Urinary bladder (tissue), 4 donors: ENCODE measurements around the gene TBC1D4. TPM values are rescaled to one million over a fixed set of nuclear protein-coding genes. Genes with fewer than 3 reads are reported as not detected.
A peak's percentile ranks its signal among the peaks of the same experiment; 100 is the strongest.

Experiments
- DNase-seq: peaks from one replicate; pipeline ENCODE4 v3.0.0-alpha.2; 2015; ENCODE audit errors: extremely low spot score
- H3K27ac ChIP-seq: one replicate; pipeline ENCODE4 v1.5.1; 2013; ENCODE audit warnings: low read depth, mild to moderate bottlenecking, moderate library complexity
- H3K36me3 ChIP-seq: one replicate; pipeline ENCODE4 v1.6.1; 2013; ENCODE audit warnings: mild to moderate bottlenecking, moderate library complexity; ENCODE audit not compliant: insufficient read depth
- H3K4me1 ChIP-seq: one replicate; pipeline ENCODE4 v1.6.1; 2013; ENCODE audit warnings: mild to moderate bottlenecking, moderate library complexity; ENCODE audit not compliant: insufficient read depth
- H3K4me3 ChIP-seq: one replicate; pipeline ENCODE4 v1.5.1; 2013; ENCODE audit warnings: low read depth, low read length
- WGBS: extraction: QIAGEN DNeasy Blood & Tissue Kit; methylation state at CpG from one replicate; pipeline ENCODE4 v1.1.7; 2013; 5-methylcytosine and 5-hydroxymethylcytosine counted together
- polyA plus RNA-seq: library from polyadenylated mRNA; stranded (reverse); fragments of 200-250 nt; gene quantifications from one replicate; pipeline ENCODE4 v1.2.3, GENCODE V29; 2013
- total RNA-seq: library from RNA; depleted of rRNA; stranded (reverse); fragments of >200 nt; gene quantifications from one replicate; pipeline ENCODE4 v1.2.3, GENCODE V29; 2014
- donor health status: healthy with polysubstance abuse.
- donor health status: healthy.

Gene TBC1D4
- total and polyA plus RNA-seq, 2 donors: 5.4 to 28.7 TPM

DNA sequence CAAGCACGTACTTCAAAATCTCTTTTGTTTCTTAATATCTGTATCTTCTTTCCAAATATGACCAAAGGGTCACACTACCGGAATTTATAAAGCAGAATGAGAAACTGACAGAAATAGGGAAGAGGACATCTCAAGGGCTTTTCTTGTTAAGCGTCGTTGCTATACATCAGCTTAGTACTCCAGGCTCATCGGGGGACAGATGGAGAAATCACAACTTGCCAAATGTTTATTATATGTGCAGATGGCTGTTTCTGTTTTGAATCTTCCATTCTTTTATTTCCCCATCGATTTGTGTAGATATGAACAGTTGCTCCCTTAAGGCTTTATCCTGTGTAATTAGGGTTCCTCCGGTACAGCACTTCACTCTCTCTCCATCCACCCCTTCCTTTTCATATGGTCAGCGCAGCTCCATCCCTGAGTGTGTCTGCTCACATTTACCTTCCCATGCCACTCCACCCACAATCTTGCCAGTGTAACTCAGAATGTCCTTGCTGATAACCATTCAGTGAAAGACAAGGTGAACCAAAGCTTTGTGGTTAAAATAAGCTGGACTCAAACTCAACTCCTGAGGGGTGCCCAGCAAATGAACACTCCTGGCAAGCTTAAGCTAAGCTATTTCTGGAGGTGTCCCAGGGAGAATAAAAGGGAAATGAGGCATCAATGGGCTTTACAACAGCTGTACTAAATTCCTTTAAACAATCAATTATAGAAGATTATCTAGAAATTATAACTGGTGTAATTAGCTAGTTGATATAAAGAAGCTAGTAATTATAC lies 51.3 kb downstream of the TBC1D4 start:
- H3K4me3 ChIP-seq: no peak overlapping the region
- H3K4me1 ChIP-seq: no peaks in the 10 kb centered on the region
- H3K27ac ChIP-seq: no peak overlapping the region
- no peak for DNase-seq
- H3K36me3 ChIP-seq: no peaks in the 10 kb centered on the region
- 85% methylated on average over 8 of the region's 8 CpGs for WGBS

DNA sequence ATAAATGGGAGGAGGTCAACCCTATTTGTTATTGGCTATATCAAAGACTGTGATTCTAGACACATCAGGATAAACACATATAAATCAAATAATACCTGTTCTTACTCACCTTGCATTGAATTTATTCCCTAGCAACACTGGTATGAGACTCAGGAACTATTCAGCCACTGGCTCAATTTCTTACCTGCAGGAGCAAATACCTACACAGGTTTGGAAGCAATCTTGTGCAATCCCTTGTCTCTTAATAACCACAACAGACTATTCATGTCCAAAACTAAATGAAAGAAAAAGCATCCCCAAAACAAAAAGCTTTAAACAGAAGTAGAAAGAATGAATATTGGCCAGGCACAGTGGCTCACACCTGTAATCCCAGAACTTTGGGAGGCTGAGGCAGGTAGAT lies 55.5 kb downstream of the TBC1D4 start:
- H3K4me1 ChIP-seq: no peaks in the 10 kb centered on the region
- H3K27ac ChIP-seq: no peak overlapping the region
- no peak overlapping the region for H3K4me3 ChIP-seq
- DNase-seq: no peak
- no peaks in the 10 kb centered on the region for H3K36me3 ChIP-seq

DNA sequence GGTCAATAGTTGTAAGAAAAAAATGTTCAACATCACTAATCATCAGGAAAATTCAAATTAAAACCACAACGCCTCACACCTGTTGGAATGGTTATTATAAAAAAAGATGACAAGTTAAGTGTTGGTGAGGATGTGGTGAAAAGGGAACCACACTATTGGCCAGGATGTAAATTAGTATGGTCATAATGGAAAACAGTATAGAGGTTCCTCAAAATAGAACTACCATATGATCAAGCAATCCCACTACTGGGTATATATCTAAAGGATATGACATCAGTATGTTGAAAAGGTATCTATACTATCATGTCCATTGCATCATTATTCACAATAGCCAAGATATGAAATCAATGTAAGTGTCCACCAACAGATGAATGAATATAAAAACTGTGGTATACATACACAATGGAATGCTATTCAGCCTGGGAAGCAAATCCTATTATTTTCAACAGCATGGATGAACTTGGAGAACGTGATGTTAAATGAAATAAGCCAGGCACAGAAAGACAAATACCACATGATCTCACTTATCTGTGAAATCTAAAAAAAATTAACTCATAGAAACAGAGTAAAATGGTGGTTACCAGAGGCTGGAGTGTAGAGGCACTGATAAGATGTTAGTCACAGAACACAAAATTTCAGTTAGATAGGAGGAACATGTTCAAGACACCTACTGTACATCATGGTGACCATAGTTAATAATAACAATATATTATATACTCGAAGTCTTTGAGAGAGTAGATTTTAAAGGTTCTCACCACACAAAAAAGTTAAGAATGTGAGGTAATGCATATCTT lies 56.6 kb downstream of the TBC1D4 start:
- DNase-seq: no peak
- WGBS: 89% methylated on average over 3 of the region's 3 CpGs
- Histone ChIP-seq H3K27ac (no peak overlapping the region), H3K4me3 (no peak overlapping the region), H3K36me3 (no peaks in the 10 kb centered on the region), H3K4me1 (no peaks in the 10 kb centered on the region)

DNA sequence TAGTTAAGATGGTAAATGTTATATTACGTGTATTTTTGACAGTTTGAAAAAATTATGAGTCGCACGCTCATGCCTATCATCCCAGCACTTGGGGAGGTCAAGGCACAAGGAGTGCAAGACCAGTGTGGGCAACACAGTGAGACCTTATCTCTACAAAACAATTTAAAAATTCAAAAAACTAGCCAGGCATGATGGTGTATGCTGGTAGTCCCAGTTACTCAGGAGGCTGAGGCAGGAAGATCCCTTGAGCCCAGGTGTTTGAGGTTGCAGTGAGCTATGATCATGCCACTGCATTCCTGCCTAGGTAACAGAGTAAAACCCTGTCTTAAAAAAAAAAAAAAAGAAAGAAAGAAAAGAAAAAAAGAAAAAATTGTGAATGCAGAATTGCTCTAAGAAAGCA lies 58.0 kb downstream of the TBC1D4 start:
- H3K27ac ChIP-seq: no peak overlapping the region
- no peaks in the 10 kb centered on the region for H3K4me1 ChIP-seq
- H3K36me3 ChIP-seq: no peaks in the 10 kb centered on the region
- no peak for DNase-seq
- WGBS: 94% methylated on average over 3 of the region's 3 CpGs
- no peak overlapping the region for H3K4me3 ChIP-seq

DNA sequence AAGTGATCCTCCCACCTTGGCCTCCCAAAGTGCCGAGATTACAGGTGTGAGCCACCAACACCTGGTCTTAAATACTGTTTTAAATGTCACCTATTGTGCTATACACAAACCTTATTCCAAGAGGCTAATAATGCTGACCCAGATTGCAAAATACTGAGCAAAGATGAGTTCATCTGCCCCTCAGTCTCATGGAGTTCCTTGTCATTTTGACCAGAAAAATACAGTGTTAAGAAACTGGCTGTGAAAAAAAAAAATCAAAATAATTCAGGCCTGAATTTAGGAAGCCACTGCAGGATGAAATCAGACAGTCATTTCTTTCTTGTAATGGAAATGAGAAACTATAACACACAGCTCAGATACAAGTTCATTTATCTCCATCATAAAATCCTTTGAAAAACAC lies 59.9 kb downstream of the TBC1D4 start:
- Histone ChIP-seq H3K4me1 (no peaks in the 10 kb centered on the region), H3K36me3 (no peaks in the 10 kb centered on the region), H3K27ac (no peak overlapping the region), H3K4me3 (no peak overlapping the region)
- 97% methylated on average over 1 of the region's 1 CpG for WGBS
- DNase-seq: no peak

DNA sequence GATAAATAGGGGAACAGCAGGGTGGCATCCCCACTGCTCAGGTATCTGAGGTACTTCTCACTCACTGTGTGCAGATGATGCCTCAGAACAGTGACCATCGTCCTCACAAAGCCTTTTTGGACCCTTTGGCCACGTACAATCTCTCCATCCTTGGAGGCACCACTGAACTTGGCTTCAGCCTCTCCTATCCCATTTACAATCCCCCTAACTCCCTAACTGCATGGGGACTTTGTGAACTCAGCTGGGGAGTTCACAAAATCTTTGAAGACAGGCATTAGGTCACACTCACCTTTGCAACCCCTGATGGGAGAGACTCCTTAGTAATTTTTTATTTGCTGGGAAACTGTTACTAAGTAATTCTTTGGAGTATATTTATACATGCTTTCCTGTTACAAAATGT lies 60.8 kb downstream of the TBC1D4 start:
- no peak overlapping the region for H3K4me3 ChIP-seq
- 91% methylated on average over 2 of the region's 2 CpGs for WGBS
- no peaks in the 10 kb centered on the region for H3K4me1 ChIP-seq
- no peak for DNase-seq
- H3K36me3 ChIP-seq: no peaks in the 10 kb centered on the region
- H3K27ac ChIP-seq: no peak overlapping the region

DNA sequence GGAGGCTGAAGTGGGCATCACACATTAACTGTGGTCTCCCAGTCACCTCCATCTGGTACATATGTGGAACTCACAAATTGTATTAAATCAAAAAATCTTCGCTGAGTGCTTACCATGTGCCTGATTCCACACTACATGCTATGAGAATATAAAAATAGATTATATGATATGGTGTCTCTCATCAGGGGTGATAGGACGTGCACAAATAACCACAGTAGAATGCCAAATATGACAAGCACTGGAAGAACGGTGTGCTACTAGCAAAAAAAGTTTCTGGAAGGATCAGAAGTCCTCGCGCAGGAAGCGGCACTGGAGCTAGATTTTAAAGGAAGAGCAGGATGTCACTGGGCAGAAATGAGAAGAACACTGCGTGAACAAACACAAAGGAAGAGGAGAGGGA lies 62.3 kb downstream of the TBC1D4 start:
- 94% methylated on average over 7 of the region's 7 CpGs for WGBS
- H3K36me3 ChIP-seq: no peaks in the 10 kb centered on the region
- no peak for DNase-seq
- H3K4me1 ChIP-seq: no peaks in the 10 kb centered on the region
- H3K27ac ChIP-seq: no peak overlapping the region
- no peak overlapping the region for H3K4me3 ChIP-seq

DNA sequence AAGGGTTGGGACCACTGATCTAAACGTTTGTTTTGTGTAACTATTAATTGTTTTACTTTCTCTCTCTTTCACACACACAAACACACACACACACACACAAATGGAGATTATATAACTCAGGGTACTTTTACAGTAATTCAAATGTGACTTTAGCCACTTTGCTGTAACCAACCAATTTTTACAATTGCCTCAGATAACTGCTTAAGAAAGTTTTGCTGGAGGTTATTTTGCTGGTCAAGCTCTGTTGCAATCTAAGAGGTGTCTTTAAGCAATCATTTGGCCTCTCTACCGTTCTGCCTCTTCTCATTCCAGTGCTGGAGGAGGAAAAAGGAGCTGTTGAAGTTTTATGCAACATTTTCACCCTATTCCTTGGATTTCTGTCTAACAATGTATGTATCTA lies 63.0 kb downstream of the TBC1D4 start:
- 70% methylated on average over 2 of the region's 2 CpGs for WGBS
- Histone ChIP-seq H3K36me3 (no peaks in the 10 kb centered on the region), H3K27ac (no peak overlapping the region), H3K4me3 (no peak overlapping the region), H3K4me1 (no peaks in the 10 kb centered on the region)
- no peak for DNase-seq

DNA sequence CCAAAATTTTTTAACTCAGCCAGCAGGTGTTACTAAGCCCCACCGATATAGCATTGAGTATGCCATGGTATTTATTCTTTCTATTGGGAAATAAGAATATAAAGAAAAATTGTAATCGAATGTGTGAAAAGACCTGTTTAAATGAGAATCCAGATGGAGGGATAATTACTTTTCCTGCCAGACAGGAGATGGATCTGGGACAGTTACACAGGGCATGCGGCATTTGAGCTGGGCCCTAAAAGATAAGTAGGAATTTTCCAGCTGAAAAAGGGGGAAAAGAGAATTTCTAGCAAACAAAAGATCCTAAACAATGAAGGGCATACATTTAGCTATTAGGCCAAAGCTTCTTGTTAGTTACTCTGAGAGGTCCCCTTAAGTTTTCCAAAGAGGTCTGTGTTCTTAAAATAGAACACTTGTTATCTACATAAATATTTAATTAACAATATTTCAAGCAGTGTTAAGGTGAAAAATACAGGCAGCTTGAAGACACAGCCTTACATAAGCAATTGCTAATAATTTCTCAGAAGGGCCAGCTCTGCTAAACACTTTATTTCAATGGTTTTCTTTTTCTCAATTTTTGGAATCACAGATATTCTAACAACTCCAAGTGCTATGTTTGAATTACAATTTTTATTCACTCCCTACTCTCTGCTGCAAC lies 63.7 kb downstream of the TBC1D4 start:
- WGBS: 93% methylated on average over 3 of the region's 3 CpGs
- Histone ChIP-seq H3K27ac (peak overlapping the region; percentile 6), H3K4me3 (no peak overlapping the region), H3K4me1 (no peaks in the 10 kb centered on the region), H3K36me3 (no peaks in the 10 kb centered on the region)
- no peak for DNase-seq

DNA sequence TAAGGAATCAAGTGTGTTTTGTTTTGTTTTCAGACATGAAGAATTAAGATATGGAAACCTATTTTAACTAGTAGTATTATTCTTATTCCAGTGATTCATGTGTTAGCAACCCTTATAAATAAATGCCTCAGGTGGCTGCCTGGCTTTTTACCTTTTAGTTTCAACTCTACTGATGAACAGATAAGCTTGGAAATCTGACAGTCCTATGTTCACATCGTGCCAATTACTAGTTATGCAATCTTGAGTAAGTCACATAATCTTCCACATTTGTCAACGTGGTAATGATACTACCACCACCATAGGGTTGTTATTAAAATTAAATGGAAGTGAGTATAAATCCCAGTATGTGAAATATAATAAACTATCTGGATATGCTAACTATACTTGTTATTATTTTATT lies 64.3 kb downstream of the TBC1D4 start:
- 74% methylated on average over 2 of the region's 2 CpGs for WGBS
- H3K4me3 ChIP-seq: no peak overlapping the region
- no peak for DNase-seq
- H3K4me1 ChIP-seq: no peaks in the 10 kb centered on the region
- no peaks in the 10 kb centered on the region for H3K36me3 ChIP-seq
- H3K27ac ChIP-seq: no peak overlapping the region

DNA sequence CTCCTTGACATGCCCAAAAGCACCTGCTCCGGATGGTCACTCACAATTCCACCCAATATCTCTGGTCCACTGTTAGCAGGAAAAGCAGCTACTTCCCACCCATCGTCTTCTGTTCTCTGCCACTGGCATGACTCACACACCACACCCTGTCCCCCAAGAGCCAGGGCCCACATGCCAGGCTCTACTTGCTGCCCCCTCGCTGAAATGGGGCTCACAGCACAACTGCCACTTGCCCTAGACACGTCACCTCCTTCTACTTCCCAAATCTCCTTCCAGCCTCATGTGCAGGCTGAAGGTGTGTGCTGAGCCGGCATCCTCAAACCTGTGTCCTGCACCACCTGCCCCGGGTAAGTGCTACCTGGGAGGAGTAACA lies 65.0 kb downstream of the TBC1D4 start:
- 88% methylated on average over 6 of the region's 6 CpGs for WGBS
- Histone ChIP-seq H3K4me3 (no peak overlapping the region), H3K4me1 (no peaks in the 10 kb centered on the region), H3K27ac (peak overlapping the region; percentile 13), H3K36me3 (no peaks in the 10 kb centered on the region)
- DNase-seq: no peak

DNA sequence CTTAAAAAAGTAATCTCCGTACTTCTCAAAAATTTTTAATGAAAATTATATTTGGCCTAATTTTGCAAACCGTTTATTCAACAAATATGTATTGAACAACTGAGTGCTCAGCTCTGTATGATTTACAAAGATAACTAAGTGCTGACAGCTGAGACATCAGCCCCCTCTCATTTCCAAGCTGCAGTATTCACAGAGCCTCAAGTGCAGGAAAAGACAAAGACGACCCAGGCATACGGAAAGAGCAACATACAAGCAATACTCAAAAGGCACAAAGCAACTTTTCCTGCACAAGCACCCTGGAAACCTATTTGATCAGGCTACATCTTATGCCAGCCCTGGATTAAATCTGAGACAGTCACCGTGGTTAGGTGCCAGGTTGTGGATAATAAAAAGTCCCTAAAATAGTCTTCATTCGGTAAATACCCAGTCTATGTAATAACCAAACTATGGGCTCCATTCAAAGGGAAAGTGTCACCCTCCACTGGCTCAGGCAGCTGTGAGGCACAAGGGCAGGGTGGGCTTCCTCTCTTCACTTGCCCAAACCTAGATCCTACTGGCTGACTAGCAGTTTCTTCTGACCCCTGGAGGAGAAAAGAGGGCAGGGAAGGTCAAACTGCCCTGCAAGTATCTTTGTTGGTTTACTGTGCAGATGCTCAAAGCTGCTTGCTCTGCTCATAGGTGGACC lies 65.5 kb downstream of the TBC1D4 start:
- Histone ChIP-seq H3K27ac (no peak overlapping the region), H3K4me3 (no peak overlapping the region), H3K36me3 (no peaks in the 10 kb centered on the region), H3K4me1 (no peaks in the 10 kb centered on the region)
- DNase-seq: no peak
- 42% methylated on average over 6 of the region's 6 CpGs for WGBS

DNA sequence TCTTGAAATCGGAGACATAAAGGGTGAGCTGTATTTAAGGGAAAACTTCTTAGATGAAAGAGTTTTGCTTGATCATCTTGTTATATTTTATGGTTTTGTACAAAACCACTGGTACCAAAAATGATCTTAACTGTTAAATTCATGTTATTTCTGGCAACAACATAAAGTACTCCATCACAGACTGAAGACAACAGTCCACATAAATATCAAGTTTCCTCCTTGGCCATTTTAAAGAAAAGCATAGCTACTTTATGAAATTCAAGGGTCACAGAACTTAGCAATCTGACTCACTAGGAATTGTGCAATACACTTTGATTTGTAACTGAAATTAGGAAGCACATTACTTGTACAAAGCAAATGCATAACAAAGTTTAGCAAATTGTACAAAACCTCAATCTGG lies 66.3 kb downstream of the TBC1D4 start:
- Histone ChIP-seq H3K36me3 (no peaks in the 10 kb centered on the region), H3K27ac (no peak overlapping the region), H3K4me1 (no peaks in the 10 kb centered on the region), H3K4me3 (no peak overlapping the region)
- 83% methylated on average over 1 of the region's 1 CpG for WGBS
- no peak for DNase-seq
